Prostate gland (tissue), 2 donors: ENCODE measurements around the gene OVCH2. TPM values are rescaled to one million over a fixed set of nuclear protein-coding genes. Genes with fewer than 3 reads are reported as not detected.

Source experiments
- DNase-seq: peaks from one replicate; pipeline ENCODE4 v3.0.0-alpha.2; 2019; ENCODE audit warnings: low spot score
- H3K27ac ChIP-seq, 2 donors: fragments of 200-600 bp; sonication (generic); 2 replicates each; pipeline ENCODE4 v1.5.1; 2017 to 2019
- H3K27me3 ChIP-seq: fragments of 200-600 bp; sonication (generic); replicated peaks from 2 replicates; pipeline ENCODE4 v1.5.1; 2019; ENCODE audit not compliant: insufficient read depth
- H3K36me3 ChIP-seq, 2 donors: fragments of 200-600 bp; sonication (generic); 1 replicate in 1 of 2; 2 replicates in 1 of 2; pipeline versions ENCODE4 v1.5.1 to v1.8.1; 2017 to 2019
- H3K4me1 ChIP-seq: fragments of 200-600 bp; sonication (generic); replicated peaks from 2 replicates; pipeline ENCODE4 v1.5.1; 2019
- H3K4me3 ChIP-seq, 2 donors: fragments of 200-600 bp; sonication (generic); 2 replicates each; pipeline ENCODE4 v1.5.1; 2017 to 2019
- H3K9me3 ChIP-seq: fragments of 200-600 bp; sonication (generic); 2 replicates; pipeline ENCODE4 v1.5.1; 2017
- POLR2A ChIP-seq: fragments of 450-650 bp; IDR thresholded peaks from one replicate; pipeline ENCODE4 v1.6.1; 2016; ENCODE audit warnings: antibody characterized with exemption, mild to moderate bottlenecking
- POLR2AphosphoS5 ChIP-seq: sonication (generic); formaldehyde crosslinking; IDR thresholded peaks from one replicate; pipeline ENCODE4 v1.6.1; 2017; ENCODE audit warnings: antibody characterized with exemption
- WGBS: methylation state at CpG from one replicate; pipeline ENCODE4 v1.1.5; 2018; 5-methylcytosine and 5-hydroxymethylcytosine counted together
- intact Hi-C: fragments of 100-400 bp; cut with DNase I; formaldehyde crosslinking; loops from one replicate; pipeline ENCODE4 v1.14.2; 2022
- total RNA-seq, 2 donors: library from RNA; depleted of rRNA; stranded (reverse); fragments of >200 nt; gene quantifications; one replicate each; pipeline ENCODE4 v1.1.0, GENCODE V29; 2016
- TF ChIP-seq, protein P1 (sequence below), 4 experiments: fragments of 200-600 bp in 2 of 4; fragments of 450-650 bp in 2 of 4; sonication (generic) in 2 of 4; IDR thresholded peaks; 1 replicate in 3 of 4; 2 replicates in 1 of 4; pipeline ENCODE4 v1.5.1; 2016 to 2019; ENCODE audit warnings: antibody characterized with exemption in 4 of 4, mild to moderate bottlenecking in 2 of 4, moderate library complexity in 2 of 4

The OVCH2 gene
- total RNA-seq, 2 donors from 2014 or later: 1.8 TPM; not detected in 1

DNA sequence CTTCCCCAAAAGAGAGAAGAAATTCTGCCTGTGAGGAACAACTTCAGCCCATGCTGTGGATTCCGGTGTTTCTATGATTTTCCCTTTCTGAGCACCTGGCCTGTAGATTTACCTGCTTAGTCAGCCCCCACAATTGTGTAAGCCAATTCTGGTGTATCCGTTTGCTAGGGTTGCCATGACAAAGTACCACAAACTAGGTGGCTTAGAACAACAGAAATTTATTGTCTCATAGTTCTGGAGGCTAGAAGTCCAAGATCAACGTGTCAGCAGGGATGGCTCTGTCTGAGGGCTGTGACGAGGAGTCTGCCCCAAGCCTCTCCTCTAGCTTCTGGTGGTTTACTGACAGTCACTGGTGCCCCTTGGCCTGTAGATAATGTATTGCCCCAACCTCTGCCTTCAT lies 17.0 kb downstream of the OVCH2 start:
- intact Hi-C loops: loop anchor here (10.0 kb wide), 1 partner anchor 594 kb away; no protein-coding TSS in a partner anchor
- 72% methylated on average over 4 of the region's 4 CpGs for WGBS
- no peaks in the 10 kb centered on the region for H3K9me3 ChIP-seq
- DNase-seq: no peak
- H3K4me1 ChIP-seq: no peaks in the 10 kb centered on the region
- H3K27me3 ChIP-seq: no peaks in the 10 kb centered on the region
- no peak overlapping the region for H3K4me3 ChIP-seq
- no peak for TF ChIP-seq POLR2A
- TF ChIP-seq, protein P1, sequence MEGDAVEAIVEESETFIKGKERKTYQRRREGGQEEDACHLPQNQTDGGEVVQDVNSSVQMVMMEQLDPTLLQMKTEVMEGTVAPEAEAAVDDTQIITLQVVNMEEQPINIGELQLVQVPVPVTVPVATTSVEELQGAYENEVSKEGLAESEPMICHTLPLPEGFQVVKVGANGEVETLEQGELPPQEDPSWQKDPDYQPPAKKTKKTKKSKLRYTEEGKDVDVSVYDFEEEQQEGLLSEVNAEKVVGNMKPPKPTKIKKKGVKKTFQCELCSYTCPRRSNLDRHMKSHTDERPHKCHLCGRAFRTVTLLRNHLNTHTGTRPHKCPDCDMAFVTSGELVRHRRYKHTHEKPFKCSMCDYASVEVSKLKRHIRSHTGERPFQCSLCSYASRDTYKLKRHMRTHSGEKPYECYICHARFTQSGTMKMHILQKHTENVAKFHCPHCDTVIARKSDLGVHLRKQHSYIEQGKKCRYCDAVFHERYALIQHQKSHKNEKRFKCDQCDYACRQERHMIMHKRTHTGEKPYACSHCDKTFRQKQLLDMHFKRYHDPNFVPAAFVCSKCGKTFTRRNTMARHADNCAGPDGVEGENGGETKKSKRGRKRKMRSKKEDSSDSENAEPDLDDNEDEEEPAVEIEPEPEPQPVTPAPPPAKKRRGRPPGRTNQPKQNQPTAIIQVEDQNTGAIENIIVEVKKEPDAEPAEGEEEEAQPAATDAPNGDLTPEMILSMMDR (IDR thresholded peaks at IDR 0.05): no peak
- no peak for TF ChIP-seq POLR2AphosphoS5
- no peaks in the 10 kb centered on the region for H3K36me3 ChIP-seq
- H3K27ac ChIP-seq: no peak overlapping the region

DNA sequence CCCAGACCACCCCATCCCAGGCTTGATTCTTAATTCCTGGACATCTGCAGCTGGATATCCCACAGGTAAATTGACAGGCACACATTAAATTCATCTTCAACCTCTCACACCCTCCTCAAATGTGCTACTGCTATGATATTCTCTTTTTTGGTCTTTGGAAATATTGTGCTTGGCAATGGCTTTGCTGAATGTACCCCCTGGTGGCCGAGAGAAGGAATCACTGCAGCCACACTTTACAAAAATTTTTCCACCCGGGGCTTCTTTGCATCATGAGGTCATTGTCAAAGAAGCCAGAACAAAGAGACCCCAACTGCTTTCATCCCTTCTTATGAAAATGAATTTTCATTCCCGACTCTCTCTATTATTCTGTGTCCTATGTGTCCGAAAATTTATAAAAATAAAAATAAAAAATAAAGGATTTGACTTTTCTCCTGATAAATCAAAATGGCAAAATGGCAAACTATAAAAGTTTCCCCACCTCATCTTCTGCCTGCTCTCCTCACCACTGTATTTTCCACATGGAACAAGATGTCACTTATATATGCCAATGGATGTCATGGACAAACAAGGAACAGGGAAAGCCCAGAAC lies 17.9 kb downstream of the OVCH2 start:
- 14% methylated on average over 4 of the region's 4 CpGs for WGBS
- DNase-seq: no peak
- H3K9me3 ChIP-seq: no peaks in the 10 kb centered on the region

DNA sequence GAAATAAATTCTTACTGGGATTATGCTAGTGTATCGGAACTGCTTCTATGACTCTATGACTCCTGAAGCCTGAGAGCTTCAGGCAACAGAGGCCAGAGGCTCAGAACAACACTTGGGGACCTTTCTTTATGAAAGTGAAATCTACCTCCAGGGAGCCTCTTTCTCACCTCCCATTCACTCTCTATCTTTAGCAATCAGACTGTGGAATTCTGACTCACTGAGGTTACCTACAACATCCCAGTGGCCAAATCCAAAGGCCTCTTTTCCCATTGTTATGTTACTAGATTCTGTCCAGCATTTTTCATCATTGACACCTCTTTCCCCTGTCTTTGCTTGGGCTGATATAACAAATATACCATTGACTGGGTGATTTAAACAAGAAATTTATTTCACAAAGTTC lies 18.9 kb downstream of the OVCH2 start:
- Histone ChIP-seq H3K4me3 (no peak overlapping the region), H3K36me3 (no peaks in the 10 kb centered on the region), H3K27ac (no peak overlapping the region), H3K27me3 (no peaks in the 10 kb centered on the region), H3K4me1 (no peaks in the 10 kb centered on the region), H3K9me3 (no peaks in the 10 kb centered on the region)
- DNase-seq: no peak
- intact Hi-C loops: loop anchor here (2.0 to 10.0 kb wide), 2 partner anchors 115 to 593 kb away; no protein-coding TSS in a partner anchor
- 100% methylated on average over 1 of the region's 1 CpG for WGBS
- TF ChIP-seq POLR2A: no peak
- TF ChIP-seq, protein P1 (IDR thresholded peaks at IDR 0.05): no peak
- no peak for TF ChIP-seq POLR2AphosphoS5

More for the DNA sequence above, 17.9 kb downstream of the OVCH2 start:
- H3K4me1 ChIP-seq: no peaks in the 10 kb centered on the region
- H3K27me3 ChIP-seq: no peaks in the 10 kb centered on the region
- no peaks in the 10 kb centered on the region for H3K36me3 ChIP-seq
- intact Hi-C loops: loop anchor here (10.0 kb wide), 1 partner anchor 594 kb away; no protein-coding TSS in a partner anchor
- no peak overlapping the region for H3K4me3 ChIP-seq
- no peak overlapping the region for H3K27ac ChIP-seq
- no peak for TF ChIP-seq POLR2AphosphoS5
- no peak for TF ChIP-seq POLR2A
- TF ChIP-seq, protein P1 (IDR thresholded peaks at IDR 0.05): peak; percentile 41 to 81 (median 73)

DNA sequence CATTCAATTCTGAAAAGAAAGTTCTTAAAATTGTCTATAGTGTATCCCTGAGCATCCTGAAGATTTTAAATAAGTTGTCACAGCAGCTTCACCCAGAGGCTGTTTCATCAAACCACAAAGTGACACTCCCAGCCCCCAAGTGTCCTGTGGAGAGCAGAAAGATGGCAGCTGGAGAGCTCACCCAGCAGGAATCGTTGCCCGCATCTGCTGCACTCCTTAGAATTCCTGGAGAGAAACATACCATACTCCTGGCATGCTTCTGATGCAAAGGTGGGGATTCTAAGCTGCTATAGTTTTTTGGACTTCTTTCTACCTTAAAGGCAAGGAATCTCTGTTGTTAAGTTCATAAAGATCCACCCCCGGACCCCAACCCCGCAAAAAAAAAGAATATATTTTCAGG lies 19.5 kb downstream of the OVCH2 start:
- H3K9me3 ChIP-seq: no peaks in the 10 kb centered on the region
- H3K4me3 ChIP-seq: no peak overlapping the region
- no peaks in the 10 kb centered on the region for H3K27me3 ChIP-seq
- 84% methylated on average over 4 of the region's 4 CpGs for WGBS
- H3K27ac ChIP-seq: no peak overlapping the region
- intact Hi-C loops: loop anchor here (2.0 to 10.0 kb wide), 2 partner anchors 114 to 592 kb away; no protein-coding TSS in a partner anchor
- DNase-seq: no peak
- H3K36me3 ChIP-seq: no peaks in the 10 kb centered on the region
- TF ChIP-seq, protein P1 (IDR thresholded peaks at IDR 0.05): no peak
- no peak for TF ChIP-seq POLR2AphosphoS5
- no peaks in the 10 kb centered on the region for H3K4me1 ChIP-seq

DNA sequence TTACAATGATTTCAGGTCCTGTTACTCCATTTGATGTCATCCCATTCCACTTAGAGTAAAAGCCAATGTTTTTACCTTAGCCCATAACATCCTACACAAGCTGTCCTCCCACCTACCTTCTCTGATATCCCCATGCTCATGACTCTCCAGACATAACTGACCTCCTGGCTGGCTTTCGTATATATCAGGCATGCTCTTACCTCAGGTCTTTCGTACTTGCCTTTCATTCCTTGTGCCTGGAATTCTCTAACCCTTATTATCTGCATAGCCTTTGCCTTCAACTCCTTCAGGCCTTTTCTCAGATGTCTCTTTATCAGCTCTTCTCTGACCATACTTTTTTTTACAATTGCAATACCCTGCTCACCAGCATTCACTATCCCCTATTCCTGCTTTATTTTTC lies 22.7 kb downstream of the OVCH2 start:
- DNase-seq: no peak
- no peaks in the 10 kb centered on the region for H3K9me3 ChIP-seq
- no peaks in the 10 kb centered on the region for H3K36me3 ChIP-seq
- H3K27ac ChIP-seq: no peak overlapping the region
- H3K4me3 ChIP-seq: no peak overlapping the region
- H3K27me3 ChIP-seq: no peaks in the 10 kb centered on the region
- intact Hi-C loops: loop anchor here (10.0 kb wide), 1 partner anchor 589 kb away; no protein-coding TSS in a partner anchor
- TF ChIP-seq, protein P1 (IDR thresholded peaks at IDR 0.05): no peak
- no peak for TF ChIP-seq POLR2A
- TF ChIP-seq POLR2AphosphoS5: no peak
- H3K4me1 ChIP-seq: no peaks in the 10 kb centered on the region
- 95% methylated on average over 2 of the region's 2 CpGs for whole genome bisulfite sequencing
